ENCODE data around the gene USP17L22.
"Not testable (repeated sequence)": the region's sequence is repeated elsewhere in the genome, so short reads cannot be mapped to it uniquely, and the experiment has no call there.

USP17L22 gene

GRCh38 chr4:9267319-9267718, at the start of gene USP17L22:
Gene USP17L22, plus strand, starts transcription at chr4:9267619. Its CDS starts 0 bp downstream, at chr4:9267619.
- not testable (repeated sequence) for DNase-seq

GRCh38 chr4:9219852-9220251, 47.6 kb upstream of the USP17L22 start, which contains the start of gene USP17L12:
Gene USP17L12, plus strand, starts transcription at chr4:9220152. Its CDS starts 0 bp downstream, at chr4:9220152.
- not testable (repeated sequence) for DNase-seq

- DNase-seq = not testable (repeated sequence)
Measured at GRCh38 chr4:9224596-9224995, 42.8 kb upstream of the USP17L22 start, which contains the start of gene USP17L13. Gene USP17L13, plus strand, starts transcription at chr4:9224896. Its CDS starts 0 bp downstream, at chr4:9224896.

- DNase-seq = not testable (repeated sequence)
Measured at GRCh38 chr4:9230249-9230648, 37.2 kb upstream of the USP17L22 start.

GRCh38 chr4:9234085-9234484, 33.3 kb upstream of the USP17L22 start, which contains the start of gene USP17L15:
Gene USP17L15, plus strand, starts transcription at chr4:9234385. Its CDS starts 0 bp downstream, at chr4:9234385.
- not testable (repeated sequence) for DNase-seq

GRCh38 chr4:9238461-9238860, 29.0 kb upstream of the USP17L22 start:
- not testable (repeated sequence) for DNase-seq

GRCh38 chr4:9243579-9243978, 23.8 kb upstream of the USP17L22 start, which contains the start of gene USP17L17:
Gene USP17L17, plus strand, starts transcription at chr4:9243879. Its CDS starts 0 bp downstream, at chr4:9243879.
- DNase-seq = not testable (repeated sequence)

- not testable (repeated sequence) for DNase-seq
Measured at GRCh38 chr4:9247953-9248680, 19.3 kb upstream of the USP17L22 start, which contains the start of gene USP17L18. Gene USP17L18, plus strand, starts transcription at chr4:9248630. Its CDS starts 0 bp downstream, at chr4:9248630.

- not testable (repeated sequence) for DNase-seq
Measured at GRCh38 chr4:9253078-9253477, 14.3 kb upstream of the USP17L22 start, which contains the start of gene USP17L19. Gene USP17L19, plus strand, starts transcription at chr4:9253378. Its CDS starts 0 bp downstream, at chr4:9253378.

- not testable (repeated sequence) for DNase-seq
Measured at GRCh38 chr4:9257824-9258223, 9.6 kb upstream of the USP17L22 start, which contains the start of gene USP17L20. Gene USP17L20, plus strand, starts transcription at chr4:9258124. Its CDS starts 0 bp downstream, at chr4:9258124.

GRCh38 chr4:9262572-9262971, 4.8 kb upstream of the USP17L22 start, which contains the start of gene USP17L21:
Gene USP17L21, plus strand, starts transcription at chr4:9262872. Its CDS starts 0 bp downstream, at chr4:9262872.
- not testable (repeated sequence) for DNase-seq

GRCh38 chr4:9271719-9272118, 4.3 kb downstream of the USP17L22 start:
- DNase-seq = not testable (repeated sequence)
